ENCODE results near the gene ISM2.

DNA sequence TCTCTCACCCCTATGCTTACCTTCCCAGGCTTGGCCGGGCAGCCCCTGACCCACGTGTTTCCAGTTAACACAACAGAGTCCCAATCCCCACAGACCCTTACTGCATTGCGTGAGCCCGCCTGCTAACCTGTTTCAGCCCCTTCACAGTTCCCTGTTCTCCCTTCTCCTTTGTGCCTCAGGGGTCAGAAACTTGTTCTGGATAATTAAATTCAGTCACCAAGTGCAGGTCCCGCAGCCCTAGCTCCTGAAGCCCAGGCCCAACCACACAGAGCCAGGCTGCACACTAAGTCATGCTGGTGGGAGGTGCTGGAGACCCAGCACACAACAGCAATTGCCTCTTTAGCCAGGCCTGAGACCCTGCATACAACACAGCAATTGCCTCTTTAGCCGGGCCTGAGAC lies 9.6 kb downstream of the ISM2 start:
- TF ChIP-seq, protein P1, sequence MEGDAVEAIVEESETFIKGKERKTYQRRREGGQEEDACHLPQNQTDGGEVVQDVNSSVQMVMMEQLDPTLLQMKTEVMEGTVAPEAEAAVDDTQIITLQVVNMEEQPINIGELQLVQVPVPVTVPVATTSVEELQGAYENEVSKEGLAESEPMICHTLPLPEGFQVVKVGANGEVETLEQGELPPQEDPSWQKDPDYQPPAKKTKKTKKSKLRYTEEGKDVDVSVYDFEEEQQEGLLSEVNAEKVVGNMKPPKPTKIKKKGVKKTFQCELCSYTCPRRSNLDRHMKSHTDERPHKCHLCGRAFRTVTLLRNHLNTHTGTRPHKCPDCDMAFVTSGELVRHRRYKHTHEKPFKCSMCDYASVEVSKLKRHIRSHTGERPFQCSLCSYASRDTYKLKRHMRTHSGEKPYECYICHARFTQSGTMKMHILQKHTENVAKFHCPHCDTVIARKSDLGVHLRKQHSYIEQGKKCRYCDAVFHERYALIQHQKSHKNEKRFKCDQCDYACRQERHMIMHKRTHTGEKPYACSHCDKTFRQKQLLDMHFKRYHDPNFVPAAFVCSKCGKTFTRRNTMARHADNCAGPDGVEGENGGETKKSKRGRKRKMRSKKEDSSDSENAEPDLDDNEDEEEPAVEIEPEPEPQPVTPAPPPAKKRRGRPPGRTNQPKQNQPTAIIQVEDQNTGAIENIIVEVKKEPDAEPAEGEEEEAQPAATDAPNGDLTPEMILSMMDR (IDR thresholded peaks at IDR 0.05) = no peak
- TF ChIP-seq POLR2AphosphoS5 (IDR thresholded peaks at IDR 0.05) = no peak
- TF ChIP-seq POLR2A (IDR thresholded peaks at IDR 0.05) = no peak
- TF ChIP-seq EP300 (IDR thresholded peaks at IDR 0.05) = no peak

Data from stomach (tissue), 4 donors.